GM18498 (cell line): ENCODE data around the gene NKAIN4.

Experiments used
- ATAC-seq: cut with Tn5 transposase; IDR thresholded peaks from one replicate; pipeline ENCODE4 v1.9.1; 2021; ENCODE audit warnings: mild to moderate bottlenecking, moderate library complexity; ENCODE audit not compliant: unreplicated experiment

Gene NKAIN4

DNA sequence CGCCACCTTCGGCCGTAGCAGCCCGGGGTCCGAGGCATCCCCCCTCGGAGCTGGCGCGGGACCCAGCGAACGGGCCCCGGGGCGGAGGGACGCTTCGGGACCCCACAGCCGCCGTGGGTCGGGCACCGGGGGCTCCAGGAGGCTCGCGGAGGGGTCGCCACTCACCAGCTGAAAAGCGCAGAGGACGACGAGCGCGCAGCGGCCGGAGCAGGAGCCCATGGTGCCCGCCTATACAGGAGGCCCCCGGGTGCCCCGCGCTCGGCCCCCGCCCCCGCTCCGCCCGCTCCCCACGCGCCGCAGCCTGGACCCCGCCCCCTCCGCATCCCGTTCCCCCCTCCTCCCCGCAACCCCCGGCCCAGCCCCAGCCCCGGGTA lies at the start of gene NKAIN4:
Gene NKAIN4, minus strand, starts transcription at position 232 of the 374 bp plus-strand sequence. Its CDS starts 13 bp downstream, at position 219.
- ATAC-seq: no peak

DNA sequence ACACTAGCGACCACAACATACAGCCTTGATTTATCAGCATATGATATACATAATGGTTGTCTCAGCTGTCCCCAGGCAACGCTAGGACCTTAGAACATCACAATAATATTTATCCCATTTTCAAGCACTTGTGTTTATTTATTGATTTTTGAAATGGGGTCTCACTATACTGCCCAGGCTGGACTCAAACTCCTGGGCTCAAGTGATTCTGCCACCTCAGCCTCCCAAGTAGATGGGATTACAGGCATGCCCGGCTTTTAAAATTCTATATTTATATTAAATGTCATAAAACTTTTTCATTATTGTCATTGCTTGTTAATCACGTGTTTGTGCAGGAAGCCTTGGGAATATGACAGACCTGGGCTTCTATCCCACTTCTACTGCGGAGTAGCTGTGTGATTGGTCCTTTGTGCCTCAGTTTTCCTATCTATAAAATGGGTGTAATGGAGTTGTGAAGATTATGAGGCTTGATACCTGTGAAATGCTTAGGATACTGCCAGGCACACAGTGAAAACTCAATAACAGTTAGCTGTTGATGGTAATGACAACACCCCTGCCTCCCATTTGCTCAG lies 48.9 kb upstream of the NKAIN4 start:
- ATAC-seq: no peak

DNA sequence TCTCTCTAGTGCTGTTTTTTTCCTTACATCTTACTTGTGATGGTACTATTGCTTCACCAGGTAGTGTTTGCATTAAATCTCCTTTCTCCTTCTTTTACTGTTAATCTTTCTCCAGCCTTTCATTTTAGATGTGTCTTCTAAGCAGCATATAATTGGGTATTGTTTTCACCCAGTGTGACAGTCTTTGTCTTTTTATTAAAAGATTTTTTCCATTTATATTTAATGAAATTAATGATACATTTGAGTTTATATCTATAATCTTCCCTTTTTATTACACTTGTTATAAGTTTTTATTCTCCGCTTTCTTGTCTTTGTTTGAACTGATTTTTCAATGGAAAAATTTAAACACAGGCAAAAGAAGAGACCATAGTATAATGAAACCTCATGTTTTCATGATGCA lies 47.4 kb upstream of the NKAIN4 start:
- ATAC-seq: no peak

DNA sequence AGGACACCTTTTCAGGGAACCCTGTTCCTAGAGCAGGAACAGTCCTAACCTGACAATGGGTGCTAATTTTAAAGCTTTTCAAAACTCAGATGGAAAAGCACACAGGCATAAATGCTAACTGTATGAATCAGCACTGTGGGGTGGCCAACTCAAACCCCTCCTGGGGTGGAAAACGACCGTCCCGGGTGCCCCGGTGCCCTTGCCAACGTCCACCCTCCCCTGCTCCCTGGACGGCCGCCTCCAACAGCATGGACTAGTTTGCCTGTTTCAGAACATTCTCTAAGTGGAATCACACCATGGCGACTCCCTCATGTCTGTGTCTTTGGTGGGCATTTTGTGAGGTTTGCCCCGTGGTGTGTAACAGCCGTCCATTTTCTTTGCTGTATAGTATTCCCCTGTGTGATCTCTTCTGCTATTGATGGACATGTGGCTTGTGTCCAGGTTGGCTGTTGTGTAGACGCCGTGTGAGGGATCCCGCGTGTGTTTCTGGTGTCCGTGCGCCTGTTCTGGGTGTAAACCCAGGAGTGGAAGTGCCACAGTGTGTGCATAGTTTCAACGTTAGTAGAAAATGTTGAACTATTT lies 44.6 kb upstream of the NKAIN4 start:
- ATAC-seq: no peak

DNA sequence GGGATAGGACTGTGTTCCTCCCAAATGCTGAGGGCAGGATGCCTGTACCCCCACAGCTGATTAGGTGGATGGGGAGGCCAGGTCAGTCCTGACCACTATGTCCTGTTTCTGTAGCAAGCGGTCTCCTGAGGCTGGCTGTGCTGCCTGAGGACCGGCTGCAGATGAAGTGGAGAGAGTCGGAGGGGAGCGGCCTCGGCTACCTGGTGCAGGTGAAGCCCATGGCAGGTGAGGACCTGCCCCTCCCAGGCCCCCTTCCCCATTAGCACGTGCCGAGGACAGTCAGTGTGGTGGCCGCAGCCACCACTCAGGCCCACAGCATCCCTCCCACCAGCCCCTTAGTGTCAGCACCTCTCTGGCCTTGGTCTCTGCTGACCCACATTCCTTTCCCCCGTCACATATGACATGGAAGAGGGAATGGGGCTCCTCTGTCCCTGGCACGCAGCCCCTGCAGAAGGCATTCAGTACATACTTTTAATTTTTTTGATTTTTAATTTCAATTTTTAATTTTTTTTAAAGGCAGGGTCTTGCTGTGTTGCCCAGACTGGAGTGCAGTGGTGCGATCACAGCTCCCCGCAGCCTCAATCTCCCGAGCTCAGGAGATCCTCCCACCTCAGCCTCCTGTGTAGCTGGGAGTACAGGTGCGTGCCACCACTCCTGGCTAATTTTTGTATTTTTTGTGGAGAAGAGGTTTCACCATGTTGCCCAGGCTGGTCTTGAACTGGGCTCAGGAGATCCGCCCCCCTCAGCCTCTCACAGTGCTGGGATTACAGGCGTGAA lies 43.7 kb upstream of the NKAIN4 start:
- no peak for ATAC-seq

DNA sequence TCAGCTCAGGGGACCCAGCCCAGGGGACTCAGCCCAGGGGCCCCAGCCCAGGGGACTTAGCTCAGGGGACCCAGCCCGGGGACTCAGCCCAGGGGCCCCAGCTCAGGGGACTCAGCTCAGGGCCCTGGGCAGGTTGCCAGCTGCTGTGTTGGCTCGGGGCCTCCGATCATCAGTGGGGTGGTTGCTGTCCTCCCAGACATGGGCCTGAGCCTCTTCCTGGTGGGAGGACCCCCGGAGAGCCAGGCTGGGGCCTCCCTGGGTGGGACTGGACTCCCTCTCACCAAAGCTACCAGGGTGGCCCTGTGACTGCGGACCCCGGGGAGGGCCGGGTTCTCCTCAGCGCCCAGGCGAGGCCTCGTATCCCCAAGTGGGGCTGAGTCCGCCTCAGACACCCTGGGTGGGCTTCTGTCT lies 43.1 kb upstream of the NKAIN4 start:
- ATAC-seq: no peak

DNA sequence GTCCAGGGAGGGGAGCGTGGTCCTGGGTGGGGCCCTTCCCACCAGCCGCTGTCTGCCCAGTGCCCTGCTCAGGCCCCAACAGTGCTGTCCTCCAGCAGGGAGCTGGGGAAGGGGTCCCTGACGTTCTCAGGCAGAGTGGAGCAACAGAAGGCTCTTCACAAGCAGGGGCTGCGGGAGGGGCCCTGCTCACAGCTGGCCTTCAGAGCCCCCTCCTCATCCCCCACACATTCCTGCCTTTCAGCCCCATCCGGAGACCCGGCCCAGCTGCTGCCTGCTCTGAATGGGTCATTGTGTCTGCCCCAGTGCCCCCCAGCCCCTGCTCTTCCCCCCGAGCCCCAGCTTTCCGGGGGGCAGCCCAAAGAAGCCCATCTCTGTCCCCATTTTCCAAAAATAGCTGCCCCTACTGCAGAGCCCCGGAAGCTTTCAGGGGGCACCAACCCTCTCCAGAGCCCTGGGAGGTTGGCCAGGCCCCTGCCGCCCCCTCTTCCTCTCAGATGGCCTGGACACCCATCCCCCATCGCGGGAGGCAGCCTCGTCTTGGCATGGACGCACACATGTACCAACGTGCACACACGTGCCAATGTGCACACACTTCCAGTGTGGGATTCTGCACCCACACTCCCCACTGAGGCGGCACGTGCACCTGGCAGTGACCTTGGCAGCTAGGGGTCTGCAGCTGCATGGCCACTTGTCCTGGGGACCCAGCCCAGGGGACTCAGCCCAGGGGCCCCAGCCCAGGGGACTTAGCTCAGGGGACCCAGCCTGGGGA lies 42.5 kb upstream of the NKAIN4 start:
- no peak for ATAC-seq

DNA sequence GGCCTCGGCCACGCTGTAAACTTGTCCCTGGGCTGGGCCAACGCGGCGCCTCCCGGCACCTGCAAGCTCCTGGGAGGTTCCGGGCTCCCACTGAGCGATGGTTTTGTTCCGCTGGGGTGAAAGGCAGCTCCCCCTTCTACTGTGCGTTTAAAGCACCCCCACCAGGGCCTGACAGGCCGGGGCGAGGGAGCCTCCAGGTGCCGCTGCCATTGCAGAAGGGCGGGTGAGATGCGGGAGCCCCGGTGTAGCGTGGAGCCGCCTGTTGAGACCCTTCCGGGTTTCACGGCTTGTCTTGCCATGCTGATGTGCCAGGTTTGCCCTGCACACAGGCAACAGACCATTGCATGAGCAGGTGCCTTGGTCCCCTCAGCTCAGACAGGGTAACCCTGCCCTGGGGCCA lies 41.6 kb upstream of the NKAIN4 start:
- no peak for ATAC-seq

DNA sequence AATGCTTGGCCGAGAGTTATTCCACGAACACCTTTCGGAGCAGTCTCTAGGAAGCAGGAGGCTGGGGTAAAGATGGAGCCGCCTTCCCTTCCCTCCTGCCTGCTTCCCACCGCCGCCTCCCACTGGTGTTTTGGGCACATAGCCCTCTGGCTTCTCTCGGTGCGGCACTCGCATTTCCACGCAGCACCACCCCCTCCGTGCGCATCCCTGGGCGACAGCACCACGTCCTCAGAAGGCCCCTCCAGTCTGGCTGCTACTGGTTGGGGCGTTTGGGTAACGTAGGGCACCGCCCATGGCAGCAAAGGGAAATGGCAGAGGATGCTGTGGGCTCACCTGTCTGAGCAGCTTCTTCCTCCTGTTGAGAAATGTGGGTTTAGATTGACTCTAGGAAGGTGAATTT lies 41.2 kb upstream of the NKAIN4 start:
- no peak for ATAC-seq

DNA sequence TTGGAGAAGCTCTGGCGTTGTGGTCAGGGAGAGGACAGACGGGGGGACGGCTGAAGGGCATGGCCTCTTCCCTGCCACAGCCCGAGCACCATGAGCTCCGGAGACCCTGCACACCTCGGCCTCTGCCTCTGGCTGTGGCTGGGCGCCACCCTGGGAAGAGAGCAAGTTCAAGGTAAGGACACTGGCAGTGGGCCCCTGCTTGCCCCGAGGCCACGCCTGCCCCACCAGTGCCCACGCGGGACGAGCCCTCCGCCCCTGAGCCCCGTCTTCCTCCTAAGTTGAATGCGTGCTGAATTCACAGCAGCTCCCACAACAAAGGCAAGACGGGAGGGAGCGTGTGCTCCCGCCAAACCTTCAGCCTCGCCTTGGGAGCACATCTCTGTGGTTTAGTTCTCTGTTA lies 40.8 kb upstream of the NKAIN4 start:
- ATAC-seq: no peak

DNA sequence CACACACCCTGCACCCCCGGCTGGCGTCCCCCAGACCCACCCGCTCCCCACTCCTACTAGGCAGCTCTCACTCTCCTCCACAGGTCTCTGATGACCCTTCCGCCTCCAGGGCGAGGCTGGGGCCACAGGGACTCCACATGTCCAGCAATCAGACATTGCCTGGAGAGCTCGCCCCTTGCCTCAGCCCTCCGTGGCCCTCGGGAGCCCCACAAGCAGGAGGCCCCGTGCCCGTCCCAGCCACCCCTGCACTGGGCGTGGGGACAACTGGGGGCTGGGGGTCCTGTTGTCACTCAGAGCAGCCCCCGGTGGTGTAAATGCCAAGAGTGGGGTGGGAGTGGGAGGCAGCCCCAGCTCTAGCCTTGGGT lies 40.3 kb upstream of the NKAIN4 start:
- ATAC-seq: no peak

DNA sequence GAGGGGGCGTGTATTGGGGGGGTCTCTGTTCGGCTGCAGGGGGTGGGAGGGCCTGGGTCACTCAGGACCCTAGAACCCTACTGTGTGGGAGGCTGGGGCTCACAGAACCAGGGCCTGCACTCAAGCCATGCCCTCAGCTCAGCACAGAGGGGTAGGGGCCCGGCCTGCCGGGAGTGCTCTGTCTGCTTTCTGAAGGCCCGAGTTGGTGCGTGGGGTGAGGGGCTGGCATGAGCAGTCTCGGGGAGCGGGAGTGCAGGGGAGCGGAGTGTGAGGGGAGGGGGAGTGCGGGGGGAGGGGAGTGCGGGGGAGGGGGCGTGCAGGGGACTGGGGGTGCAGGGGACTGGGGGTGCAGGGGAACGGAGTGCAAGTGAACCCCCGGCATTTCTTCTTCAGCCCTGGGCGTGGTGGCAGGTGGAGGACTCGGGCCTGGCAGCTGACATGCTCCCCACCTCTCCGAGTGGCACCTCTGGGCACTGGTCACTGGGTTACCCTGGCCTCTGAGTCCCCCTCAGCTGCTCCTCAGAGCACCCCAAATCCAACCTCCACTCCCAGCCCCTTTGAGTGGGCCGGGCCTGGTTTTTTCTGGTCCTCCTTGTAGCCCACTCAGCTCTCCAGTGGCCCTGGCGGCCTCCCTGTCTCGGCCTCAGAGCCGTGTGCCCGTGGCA lies 39.7 kb upstream of the NKAIN4 start:
- no peak for ATAC-seq

DNA sequence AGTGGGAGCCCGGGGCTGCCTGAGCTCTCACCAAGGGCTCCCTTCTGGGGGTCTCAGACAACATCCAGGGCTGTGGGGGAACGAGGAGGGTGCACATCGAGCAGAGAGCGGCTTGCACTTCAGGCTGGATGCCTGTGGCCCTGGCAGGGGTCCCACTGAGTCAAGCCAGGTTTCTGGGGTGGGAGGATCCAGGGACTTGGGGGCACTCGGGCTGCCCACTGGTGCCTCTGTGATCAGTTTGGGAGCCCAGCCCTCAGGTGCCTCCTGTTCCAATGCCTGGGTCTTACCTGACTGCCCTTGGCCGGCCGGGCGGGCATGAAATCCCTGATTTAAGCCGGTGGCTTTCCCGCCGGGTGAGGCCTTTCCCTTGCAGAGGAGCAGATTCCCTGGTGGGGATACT lies 39.2 kb upstream of the NKAIN4 start:
- no peak for ATAC-seq

DNA sequence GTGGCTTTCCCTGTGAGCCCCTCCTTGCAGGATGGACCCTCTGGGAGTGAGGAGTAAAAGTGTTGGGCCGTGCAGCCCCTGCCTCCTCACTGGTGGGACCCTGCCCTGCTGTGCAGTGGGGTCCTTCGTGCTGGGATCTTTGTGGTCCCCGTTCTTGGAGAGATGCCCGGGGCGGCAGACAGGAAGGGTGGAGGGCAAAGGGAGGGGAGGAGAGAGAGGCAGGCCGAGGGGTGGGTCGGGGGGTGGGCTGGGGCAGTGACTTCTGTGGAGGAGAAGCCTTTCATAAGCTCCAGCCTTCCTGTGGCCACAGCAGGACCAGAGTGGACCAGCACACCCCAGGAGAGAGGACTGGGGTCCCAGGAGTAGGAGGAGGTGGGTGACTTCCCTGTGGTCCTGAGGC lies 38.6 kb upstream of the NKAIN4 start, which contains the start of gene COL20A1:
Gene COL20A1, plus strand, starts transcription at position 283 of the 400 bp plus-strand sequence. CDS start 1,922 bp downstream, outside the sequence.
- no peak for ATAC-seq

DNA sequence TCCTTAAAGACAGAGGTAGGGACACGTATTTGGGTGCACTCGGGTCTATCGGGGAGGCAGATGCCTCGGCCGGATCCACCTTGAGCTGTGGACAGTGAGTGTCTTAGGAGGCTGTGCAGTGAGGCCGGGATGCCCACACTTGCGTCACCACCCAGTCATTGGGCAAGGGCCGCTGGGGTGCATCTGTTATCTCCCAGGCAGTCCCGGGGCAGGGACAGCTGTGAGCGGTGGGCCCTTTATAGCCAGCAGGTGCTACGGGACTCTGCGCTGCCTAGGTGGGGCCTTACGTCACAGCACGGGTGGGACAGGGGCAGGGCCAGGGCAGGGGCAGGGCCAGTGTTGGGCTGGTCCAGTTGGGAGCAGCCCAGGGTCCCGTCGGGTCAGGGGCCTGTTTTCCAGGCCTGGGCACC lies 38.0 kb upstream of the NKAIN4 start:
- no peak for ATAC-seq

DNA sequence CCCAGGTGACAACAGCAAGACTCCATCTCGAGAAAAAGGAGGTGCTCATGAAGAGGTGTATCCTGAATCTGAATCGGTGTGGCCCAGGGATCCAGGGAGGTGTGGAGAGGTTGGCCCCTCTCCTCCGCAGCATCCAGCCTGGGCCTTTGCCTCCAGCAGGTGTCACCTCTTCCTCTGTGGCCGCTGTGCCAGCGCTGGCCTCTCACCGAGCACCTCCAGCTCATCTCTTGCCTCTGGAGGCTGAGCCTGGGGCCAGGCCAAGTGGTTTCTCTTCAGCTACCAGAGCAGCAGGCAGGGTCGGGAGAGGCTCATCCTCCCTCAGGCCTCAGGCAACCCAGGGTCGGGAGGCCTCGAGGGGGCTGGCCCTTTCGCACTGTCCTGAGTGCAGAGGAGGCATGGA lies 37.5 kb upstream of the NKAIN4 start:
- no peak for ATAC-seq

DNA sequence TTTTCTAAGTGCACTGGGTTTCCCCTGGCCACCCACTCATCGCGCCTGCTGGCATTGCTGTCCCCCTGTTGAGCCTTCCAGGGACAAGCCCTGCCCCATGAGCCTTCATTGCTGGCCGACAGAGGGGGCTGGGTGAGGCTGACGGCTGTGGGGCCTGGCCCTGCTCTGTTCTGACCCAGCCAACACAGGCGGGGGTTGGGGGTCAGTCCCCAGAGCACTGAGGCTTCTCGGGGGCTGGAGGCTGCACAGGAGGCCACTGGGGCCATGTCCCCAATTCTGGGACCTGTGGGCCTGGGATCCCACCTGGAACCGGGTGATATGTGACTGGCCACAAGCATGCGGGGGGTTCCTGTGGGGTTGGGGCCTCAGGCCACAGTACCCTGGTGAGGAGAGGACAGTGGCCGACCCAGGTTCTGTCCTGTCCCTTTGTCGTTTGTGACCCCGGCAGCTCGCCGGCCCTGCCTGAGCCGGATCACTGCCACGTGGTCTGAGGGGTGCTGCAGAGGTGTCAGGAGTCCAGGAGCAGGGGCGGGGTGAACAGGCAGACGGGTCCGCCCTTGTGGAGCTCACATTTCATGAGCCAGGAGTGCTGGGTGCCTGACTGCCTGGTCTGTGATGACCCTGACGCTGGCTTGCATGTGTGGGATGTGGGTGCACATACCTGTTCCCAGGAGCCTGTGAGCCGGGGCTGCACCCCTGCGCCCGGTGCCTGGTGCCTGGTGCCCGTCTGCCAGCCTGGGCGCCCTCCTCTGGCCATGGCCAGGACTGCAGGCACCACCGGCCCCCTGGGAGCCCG lies 36.6 kb upstream of the NKAIN4 start:
- ATAC-seq: no peak

DNA sequence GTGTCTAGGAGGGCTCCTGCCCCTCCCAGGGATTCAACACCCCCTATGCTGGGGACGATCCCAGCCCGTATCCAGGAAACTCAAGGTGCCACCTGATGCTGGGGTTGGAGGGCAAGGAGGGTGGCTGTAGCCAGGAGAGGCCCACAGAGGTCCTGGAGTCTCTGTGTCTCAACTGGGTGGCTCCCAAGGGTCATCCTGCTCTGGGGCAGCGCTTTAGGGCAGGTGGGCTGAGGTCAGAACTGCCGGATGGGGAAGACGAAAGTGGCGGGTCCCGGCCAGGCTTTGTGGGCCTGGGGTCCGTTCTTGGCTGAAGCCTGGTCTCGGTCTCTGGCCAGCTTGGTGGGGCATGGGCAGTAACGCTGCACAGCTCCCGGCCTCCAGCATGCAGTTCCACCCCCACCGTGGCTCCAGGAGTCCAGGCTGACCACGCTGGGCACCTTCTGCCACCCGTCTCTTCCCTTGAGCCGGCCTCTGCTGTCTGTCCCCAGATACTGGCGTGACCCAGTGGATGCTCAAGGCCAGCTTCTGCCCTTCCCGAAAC lies 35.9 kb upstream of the NKAIN4 start:
- ATAC-seq: no peak

DNA sequence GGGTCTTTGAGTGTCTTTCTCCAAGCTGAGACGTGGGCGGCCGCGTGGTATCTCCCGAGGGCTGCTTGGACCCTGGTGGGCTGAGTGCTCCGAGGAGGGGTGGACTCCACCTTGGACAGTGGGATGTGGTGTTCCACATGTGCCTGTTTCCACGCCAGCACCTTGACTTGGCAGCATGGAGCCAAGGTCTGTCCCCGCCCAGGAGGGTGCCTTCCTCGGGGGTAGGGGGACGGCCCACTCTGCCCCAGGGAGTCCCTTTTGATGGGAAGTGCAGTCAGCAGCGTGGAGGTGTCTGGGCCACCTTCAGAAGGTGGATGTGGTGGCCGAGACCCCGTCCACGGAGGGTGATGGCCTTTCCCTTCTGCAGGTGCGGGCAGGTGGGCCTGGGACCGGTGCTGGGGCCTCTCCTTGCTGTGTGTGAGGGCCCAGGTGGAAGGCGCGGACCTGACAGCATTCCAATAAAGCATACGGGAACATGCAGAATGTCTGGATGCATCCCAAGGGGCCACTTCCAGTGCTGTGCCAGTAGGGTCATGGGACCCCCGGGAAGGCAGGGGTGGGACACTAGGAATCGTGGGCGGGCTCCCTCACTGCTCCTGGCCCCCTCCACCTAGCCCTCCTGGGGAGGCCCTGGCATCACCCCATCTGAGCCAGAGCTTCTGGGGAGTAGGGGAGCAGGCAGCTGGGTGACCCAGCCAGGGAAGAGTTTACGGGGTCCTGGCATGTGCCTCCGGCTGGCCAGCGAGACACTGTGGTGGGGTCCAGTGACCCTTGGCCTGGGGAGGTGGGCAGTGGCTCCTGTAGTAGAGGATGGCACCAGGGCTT lies 35.3 kb upstream of the NKAIN4 start:
- no peak for ATAC-seq
